ENCODE results near the gene MRPS27. TPM values are rescaled to one million over a fixed set of nuclear protein-coding genes. Genes with fewer than 3 reads are reported as not detected.

The MRPS27 gene
- total and polyA plus RNA-seq, 10 donors = 23.5 to 55.5 (median 42.6) TPM

DNA sequence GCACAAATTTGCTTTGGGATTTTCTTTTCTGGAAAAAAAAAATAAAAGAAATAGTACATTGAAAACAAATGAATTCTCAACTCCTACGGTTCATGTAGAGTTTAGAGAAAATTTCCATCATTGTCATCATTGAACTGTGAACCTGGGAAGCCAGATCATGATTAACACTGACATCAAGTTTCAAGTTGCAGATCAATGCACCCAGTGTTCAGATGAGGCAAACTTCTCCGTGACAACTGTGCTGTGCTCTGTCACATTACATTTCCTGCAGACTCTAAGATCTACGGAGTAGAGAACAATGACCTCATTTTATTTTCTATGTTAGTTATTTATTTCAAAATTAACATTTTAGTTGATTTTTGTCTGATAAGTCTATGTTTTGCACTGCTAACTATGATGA is 113.0 kb downstream of the MRPS27 start:
- TF ChIP-seq POLR2AphosphoS5 (IDR thresholded peaks at IDR 0.05) = no peak
- TF ChIP-seq CTCF (IDR thresholded peaks at IDR 0.05 in 8 of 11, conservative IDR thresholded peaks at IDR 0.05 in 3 of 11) = no peak
- TF ChIP-seq POLR2A (IDR thresholded peaks at IDR 0.05) = no peak
- Histone ChIP-seq H3K4me3 (no peak overlapping the region), H3K4me1 (peaks cover 0 to 12% (median 0%) of the 10 kb centered on the region in 6 donors), H3K27me3 (replicated peaks in 1 of 7) (no peaks in the 10 kb centered on the region), H3K27ac (no peak overlapping the region), H3K36me3 (peaks cover 0 to 12% (median 0%) of the 10 kb centered on the region in 6 donors), H3K9me3 (no peaks in the 10 kb centered on the region)
- DNase-seq = no peak
- 89 to 92% (median 91%) methylated on average over 3 of the region's 3 CpGs for WGBS, 5 donors
- intact Hi-C loops (cut with DNase I; ENCODE audit: low total_unique reads) = no loop called here

DNA sequence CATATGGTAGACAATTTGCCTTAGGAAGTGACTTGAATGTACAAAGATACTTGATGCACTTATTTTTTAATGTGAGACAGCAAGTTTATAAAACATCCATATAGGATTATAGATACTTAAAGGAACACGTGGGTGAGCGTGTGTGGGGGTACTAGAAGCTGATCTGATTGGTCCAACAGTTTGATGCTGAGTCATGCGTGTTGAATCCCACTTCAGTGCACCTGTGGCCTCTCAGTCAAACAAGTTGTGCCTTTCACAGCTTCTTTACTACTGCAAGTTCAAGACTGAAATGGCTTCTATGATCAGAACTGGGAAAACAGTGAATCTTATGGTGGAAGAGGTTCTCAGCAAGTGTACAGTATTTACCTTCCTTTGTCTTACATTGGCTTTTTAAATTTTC is 113.9 kb downstream of the MRPS27 start:
- intact Hi-C loops (cut with DNase I; ENCODE audit: low total_unique reads) = no loop called here
- Histone ChIP-seq H3K27ac (no peak overlapping the region), H3K9me3 (no peaks in the 10 kb centered on the region), H3K4me1 (peaks cover 0 to 8% (median 0%) of the 10 kb centered on the region in 6 donors), H3K4me3 (no peak overlapping the region), H3K27me3 (replicated peaks in 1 of 7) (no peaks in the 10 kb centered on the region), H3K36me3 (peaks cover 0 to 12% (median 0%) of the 10 kb centered on the region in 6 donors)
- no peak for DNase-seq
- WGBS, 5 donors = 81 to 97% (median 89%) methylated on average over 3 of the region's 3 CpGs
- TF ChIP-seq POLR2AphosphoS5 (IDR thresholded peaks at IDR 0.05) (no peak), CTCF (IDR thresholded peaks at IDR 0.05 in 8 of 11, conservative IDR thresholded peaks at IDR 0.05 in 3 of 11) (no peak), POLR2A (IDR thresholded peaks at IDR 0.05) (no peak)

DNA sequence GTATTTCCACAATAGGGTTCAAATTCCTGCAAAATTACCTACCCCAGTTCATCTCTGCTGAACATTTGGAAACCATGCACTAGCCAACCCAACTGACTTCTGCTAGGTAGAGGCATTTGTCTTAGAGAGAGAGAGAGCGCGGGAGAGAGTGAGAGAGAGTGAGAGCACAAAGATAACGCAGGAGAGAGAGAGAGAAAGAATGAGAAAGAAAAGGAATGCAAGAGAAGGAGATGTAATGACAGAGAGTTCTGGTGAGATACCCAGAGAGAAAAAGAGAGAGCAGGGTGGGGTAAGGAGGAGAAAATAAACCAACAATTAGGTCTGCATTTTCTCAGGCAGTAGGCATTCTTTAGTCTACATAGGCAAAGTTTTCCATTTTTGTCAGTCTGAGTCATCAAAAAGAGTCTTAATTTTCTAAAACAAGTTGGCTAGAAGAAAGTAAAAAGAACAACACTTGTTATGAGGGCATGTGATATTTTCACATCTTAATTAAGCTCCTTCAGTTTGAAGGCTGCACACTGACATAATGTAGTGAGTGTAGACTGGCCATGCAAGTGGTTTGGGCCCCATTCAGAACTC is 114.5 kb downstream of the MRPS27 start:
- H3K9me3 ChIP-seq = no peaks in the 10 kb centered on the region
- H3K27ac ChIP-seq = no peak overlapping the region
- no peak overlapping the region for H3K4me3 ChIP-seq
- TF ChIP-seq POLR2AphosphoS5 (IDR thresholded peaks at IDR 0.05) (no peak), POLR2A (IDR thresholded peaks at IDR 0.05) (no peak), CTCF (IDR thresholded peaks at IDR 0.05 in 8 of 11, conservative IDR thresholded peaks at IDR 0.05 in 3 of 11) (no peak)
- intact Hi-C loops (cut with DNase I; ENCODE audit: low total_unique reads) = no loop called here
- no peak for DNase-seq
- H3K4me1 ChIP-seq = peaks cover 0 to 1% (median 0%) of the 10 kb centered on the region in 6 donors
- H3K27me3 ChIP-seq (replicated peaks in 1 of 7) = no peaks in the 10 kb centered on the region
- 95 to 99% (median 97%) methylated on average over 3 of the region's 3 CpGs for whole genome bisulfite sequencing, 5 donors
- peaks cover 0 to 12% (median 0%) of the 10 kb centered on the region in 6 donors for H3K36me3 ChIP-seq

- no peaks in the 10 kb centered on the region for H3K4me1 ChIP-seq
- H3K27me3 ChIP-seq (replicated peaks in 1 of 7) = no peaks in the 10 kb centered on the region
- no peaks in the 10 kb centered on the region for H3K9me3 ChIP-seq
- no peak for TF ChIP-seq CTCF (IDR thresholded peaks at IDR 0.05 in 8 of 11, conservative IDR thresholded peaks at IDR 0.05 in 3 of 11)
- no peak for TF ChIP-seq POLR2A (IDR thresholded peaks at IDR 0.05)
- TF ChIP-seq POLR2AphosphoS5 (IDR thresholded peaks at IDR 0.05) = no peak
- intact Hi-C loops (cut with DNase I; ENCODE audit: low total_unique reads) = no loop called here
- 86 to 100% (median 95%) methylated on average over 1 of the region's 1 CpG for WGBS, 5 donors
- H3K27ac ChIP-seq = no peak overlapping the region
- peaks cover 0 to 12% (median 0%) of the 10 kb centered on the region in 6 donors for H3K36me3 ChIP-seq
- H3K4me3 ChIP-seq = no peak overlapping the region
- no peak for DNase-seq
These were observed 115.1 kb downstream of the MRPS27 start for GRCh38 chr5:72204946-72205345.

Measured in spleen (tissue), 11 donors.